Neural progenitor cell (in vitro differentiated cells): ENCODE measurements around the gene SH3BGRL.

Source experiments
- CTCF ChIP-seq: fragments of 200-600 bp; sonication (generic); IDR thresholded peaks from 2 replicates; pipeline ENCODE4 v1.5.1; 2017; ENCODE audit warnings: antibody characterized with exemption, mild to moderate bottlenecking
- EZH2 ChIP-seq: fragments of 200-600 bp; sonication (generic); IDR thresholded peaks from 2 replicates; pipeline ENCODE4 v1.6.1; 2017; ENCODE audit warnings: antibody characterized with exemption, mild to moderate bottlenecking, moderate library complexity
- EZH2phosphoT487 ChIP-seq: fragments of 200-600 bp; sonication (generic); IDR thresholded peaks from 2 replicates; pipeline ENCODE4 v1.6.1; 2017; ENCODE audit warnings: antibody characterized with exemption

DNA sequence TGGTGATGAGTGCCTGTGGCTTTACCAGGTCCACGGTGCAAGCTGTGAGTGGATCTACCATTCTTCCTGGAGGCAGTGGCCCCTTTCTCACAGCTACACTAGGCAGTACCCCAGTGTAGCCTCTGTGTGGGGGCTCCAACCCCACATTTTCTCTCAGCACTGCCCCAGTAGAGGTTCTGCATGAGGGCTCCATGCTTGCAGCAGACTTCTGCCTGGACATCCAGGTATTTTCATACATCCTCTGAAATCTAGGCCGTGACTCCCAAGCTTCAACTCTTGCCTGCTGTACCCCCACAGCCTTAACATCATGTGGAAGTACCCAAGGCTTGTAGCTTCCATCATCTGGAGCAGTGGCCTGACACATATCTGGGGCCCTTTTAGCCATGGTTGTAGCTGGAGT, 90.1 kb downstream of the SH3BGRL start:
- TF ChIP-seq EZH2 (no peak), CTCF (no peak), EZH2phosphoT487 (no peak)
